A549 (cell line): ENCODE results near the gene GPATCH3.

Experiments
- MAFK ChIP-seq: fragments of 450-650 bp; IDR thresholded peaks from 2 replicates; pipeline ENCODE4 v1.6.1; 2014; ENCODE audit not compliant: partially characterized antibody
- POLR2AphosphoS2 ChIP-seq: conservative IDR thresholded peaks from 2 replicates; pipeline ENCODE4 v1.6.1; 2012; ENCODE audit warnings: low read length, improper control_type of control experiment, inconsistent platforms
- RAD21 ChIP-seq, 2 experiments: fragments of >200 bp in 1 of 2; sonication (Bioruptor Twin) in 1 of 2; formaldehyde crosslinking in 1 of 2; IDR thresholded peaks in 1 of 2; conservative IDR thresholded peaks in 1 of 2; 2 replicates in 1 of 2; 3 replicates in 1 of 2; pipeline ENCODE4 v1.6.1; 2012 to 2018; ENCODE audit warnings: inconsistent platforms in 1 of 2
- RFX5 ChIP-seq: fragments of 450-650 bp; IDR thresholded peaks from 2 replicates; pipeline ENCODE4 v1.7.1; 2014; ENCODE audit warnings: antibody characterized with exemption, mild to moderate bottlenecking, moderate library complexity
- RNF2 ChIP-seq: fragments of 200-600 bp; sonication (generic); IDR thresholded peaks from 2 replicates; pipeline ENCODE4 v1.6.1; 2016; ENCODE audit warnings: low read depth, mild to moderate bottlenecking, antibody characterized with exemption, moderate library complexity, borderline replicate concordance

- no peak for TF ChIP-seq MAFK
- no peak for TF ChIP-seq RFX5
- no peak for TF ChIP-seq RAD21 (conservative IDR thresholded peaks at IDR 0.05 in 1 of 2, IDR thresholded peaks at IDR 0.05 in 1 of 2)
- no peak for TF ChIP-seq POLR2AphosphoS2
- no peak for TF ChIP-seq RNF2
Measured at GRCh38 chr1:26852701-26853100, 47.6 kb downstream of the GPATCH3 start.
